ENCODE data around the gene ARHGAP19.

DNA sequence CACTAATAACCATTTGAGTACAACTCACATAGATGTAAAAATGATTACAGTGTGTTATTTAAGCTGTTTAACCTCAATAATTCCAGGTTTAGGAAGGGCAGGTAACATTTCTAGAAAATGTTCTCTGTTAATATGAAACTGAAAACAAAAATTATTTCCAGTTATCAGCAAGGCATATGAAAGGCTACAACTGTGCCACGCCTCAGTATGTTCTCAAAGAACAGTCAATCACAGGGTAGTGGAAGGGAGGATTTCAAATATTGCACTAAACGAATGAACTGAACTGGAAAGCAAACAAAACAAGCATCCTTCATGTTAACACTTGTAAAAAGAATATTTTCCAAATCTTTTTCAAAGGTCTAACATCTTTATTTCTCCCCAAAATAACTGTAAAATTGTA lies 31.3 kb downstream of the ARHGAP19 start:
- TF ChIP-seq POLR2A (IDR thresholded peaks at IDR 0.05; ENCODE audit: low read length) = no peak
- no peak for TF ChIP-seq GATA1 (IDR thresholded peaks at IDR 0.05; ENCODE audit: low read depth, low read length)
